Measurements from ENCODE around the gene MADCAM1. TPM values are rescaled to one million over a fixed set of nuclear protein-coding genes. Genes with fewer than 3 reads are reported as not detected.
"Not testable (repeated sequence)": the region's sequence is repeated elsewhere in the genome, so short reads cannot be mapped to it uniquely, and the experiment has no call there.

Gene MADCAM1
- total RNA-seq, 1 donor from 2014 or later = 0.92 TPM

GRCh38 chr19:478236-478903, 17.9 kb upstream of the MADCAM1 start:
- Histone ChIP-seq H3K9me3 (no peaks in the 10 kb centered on the region), H3K4me3 (no peak overlapping the region), H3K36me3 (no peaks in the 10 kb centered on the region), H3K4me1 (peaks cover 7% of the 10 kb centered on the region), H3K27me3 (ENCODE audit: low read depth) (no peaks in the 10 kb centered on the region), H3K27ac (no peak overlapping the region)
- no peak for TF ChIP-seq CTCF (IDR thresholded peaks at IDR 0.05)
- intact Hi-C loops (cut with DNase I) = no loop called here
- DNase-seq (no peak), ATAC-seq (no peak)

- Histone ChIP-seq H3K9me3 (no peaks in the 10 kb centered on the region), H3K4me3 (no peak overlapping the region), H3K27me3 (ENCODE audit: low read depth) (no peaks in the 10 kb centered on the region), H3K36me3 (no peaks in the 10 kb centered on the region), H3K27ac (no peak overlapping the region), H3K4me1 (peaks cover 7% of the 10 kb centered on the region)
- ATAC-seq (no peak), DNase-seq (no peak)
- TF ChIP-seq CTCF (IDR thresholded peaks at IDR 0.05) = no peak
- intact Hi-C loops (cut with DNase I) = no loop called here
These were observed 17.3 kb upstream of the MADCAM1 start for GRCh38 chr19:478976-479375.

GRCh38 chr19:480016-480855, 16.1 kb upstream of the MADCAM1 start:
- Histone ChIP-seq H3K9me3 (no peaks in the 10 kb centered on the region), H3K4me1 (peaks cover 7% of the 10 kb centered on the region), H3K36me3 (no peaks in the 10 kb centered on the region), H3K4me3 (peak overlapping the region; percentile 35), H3K27ac (peak overlapping the region; percentile 37), H3K27me3 (ENCODE audit: low read depth) (peaks cover 10% of the 10 kb centered on the region)
- DNase-seq (peak; percentile 89), ATAC-seq (peak; percentile 90 to 93)
- peak; percentile 68 for TF ChIP-seq CTCF (IDR thresholded peaks at IDR 0.05)
- intact Hi-C loops (cut with DNase I) = no loop called here

GRCh38 chr19:481100-481499, 15.2 kb upstream of the MADCAM1 start:
- intact Hi-C loops (cut with DNase I) = not testable (repeated sequence)

GRCh38 chr19:482186-483041, 13.9 kb upstream of the MADCAM1 start:
- no peak for DNase-seq
- no peak for ATAC-seq
- intact Hi-C loops (cut with DNase I) = no loop called here

More at GRCh38 chr19:481100-481499, 15.2 kb upstream of the MADCAM1 start:
- H3K4me1 ChIP-seq, H3K27ac ChIP-seq, DNase-seq, H3K4me3 ChIP-seq, ATAC-seq, H3K9me3 ChIP-seq, H3K36me3 ChIP-seq: not testable (repeated sequence)
- peaks cover 18% of the 10 kb centered on the region for H3K27me3 ChIP-seq (ENCODE audit: low read depth)

More at GRCh38 chr19:482186-483041, 13.9 kb upstream of the MADCAM1 start:
- H3K4me3 ChIP-seq = no peak overlapping the region
- H3K27ac ChIP-seq = no peak overlapping the region
- H3K9me3 ChIP-seq = no peaks in the 10 kb centered on the region
- no peaks in the 10 kb centered on the region for H3K36me3 ChIP-seq
- peaks cover 20% of the 10 kb centered on the region for H3K27me3 ChIP-seq (ENCODE audit: low read depth)
- peaks cover 7% of the 10 kb centered on the region for H3K4me1 ChIP-seq
- TF ChIP-seq CTCF (IDR thresholded peaks at IDR 0.05) = no peak

All from lower lobe of right lung (tissue), 2 donors.